AG08396 (cell line): Measurements from ENCODE around the gene KIF22.

Experiments
- DNase-seq: peaks from one replicate; pipeline ENCODE4 v3.0.0; 2012; ENCODE audit warnings: low spot score, mixed read lengths

Gene KIF22

GRCh38 chr16:29841631-29842030, 51.1 kb downstream of the KIF22 start:
- no peak for DNase-seq

- DNase-seq = no peak
These were observed 52.3 kb downstream of the KIF22 start for GRCh38 chr16:29842732-29843346.

- no peak for DNase-seq
These were observed 53.4 kb downstream of the KIF22 start for GRCh38 chr16:29843931-29844330.

- no peak for DNase-seq
These were observed 54.2 kb downstream of the KIF22 start for GRCh38 chr16:29844575-29845331.

GRCh38 chr16:29845656-29846055, 55.1 kb downstream of the KIF22 start:
- DNase-seq = no peak

GRCh38 chr16:29848420-29849297, 58.1 kb downstream of the KIF22 start:
- peak; percentile 81 for DNase-seq

- DNase-seq = no peak
These were observed 59.0 kb downstream of the KIF22 start for GRCh38 chr16:29849505-29849904.

GRCh38 chr16:29850998-29851397, 60.4 kb downstream of the KIF22 start:
- DNase-seq = no peak

- DNase-seq = peak; percentile 28
These were observed 62.1 kb downstream of the KIF22 start for GRCh38 chr16:29852654-29853053.

GRCh38 chr16:29854520-29855100, 64.1 kb downstream of the KIF22 start:
- DNase-seq = no peak
